DOHH2 (cell line): Measurements from ENCODE around the gene KLK14.

Experiments used
- H3F3A ChIP-seq: fragments of 200-600 bp; sonication (generic), shearing (Covaris generic); 2 replicates; pipeline ENCODE4 v1.6.0; 2016; ENCODE audit warnings: antibody characterized with exemption, mild to moderate bottlenecking; ENCODE audit not compliant: control insufficient read depth, insufficient read depth
- H3K27ac ChIP-seq: fragments of 200-600 bp; sonication (generic); 2 replicates; pipeline ENCODE4 v1.5.1; 2014; ENCODE audit warnings: low read depth, mild to moderate bottlenecking, low read length, moderate library complexity
- H3K27me3 ChIP-seq: fragments of 200-600 bp; sonication (generic); 2 replicates; pipeline ENCODE4 v1.6.1; 2014; ENCODE audit warnings: mild to moderate bottlenecking, low read length, mixed read lengths; ENCODE audit not compliant: control insufficient read depth
- H3K36me3 ChIP-seq: fragments of 200-600 bp; sonication (generic); 2 replicates; pipeline ENCODE4 v1.6.1; 2014; ENCODE audit warnings: mild to moderate bottlenecking, low read length, moderate library complexity, mixed read lengths; ENCODE audit not compliant: control insufficient read depth
- H3K4me1 ChIP-seq: fragments of 200-600 bp; sonication (generic); 2 replicates; pipeline ENCODE4 v1.6.1; 2014; ENCODE audit warnings: mild to moderate bottlenecking, low read length, mixed read lengths; ENCODE audit not compliant: control insufficient read depth
- H3K4me2 ChIP-seq: fragments of 200-600 bp; sonication (generic); 2 replicates; pipeline ENCODE4 v1.6.0; 2014; ENCODE audit warnings: mild to moderate bottlenecking, low read length, moderate library complexity
- H3K4me3 ChIP-seq: fragments of 200-600 bp; sonication (generic); 2 replicates; pipeline ENCODE4 v1.5.1; 2014; ENCODE audit warnings: mild to moderate bottlenecking, low read length, mixed read lengths
- H3K79me2 ChIP-seq: fragments of 200-600 bp; sonication (generic); 2 replicates; pipeline ENCODE4 v1.6.1; 2014; ENCODE audit warnings: mild to moderate bottlenecking, low read length, mixed read lengths; ENCODE audit not compliant: control insufficient read depth
- H3K9me2 ChIP-seq: fragments of 200-600 bp; sonication (generic); replicated peaks from 2 replicates; pipeline ENCODE4 v1.6.1; 2014; ENCODE audit warnings: mild to moderate bottlenecking, low read length, mixed read lengths; ENCODE audit not compliant: control insufficient read depth
- H3K9me3 ChIP-seq: fragments of 200-600 bp; sonication (generic); 2 replicates; pipeline ENCODE4 v1.6.1; 2014; ENCODE audit warnings: antibody characterized with exemption, low read length, mixed read lengths; ENCODE audit not compliant: control insufficient read depth, insufficient read depth
- H4K20me1 ChIP-seq: fragments of 200-600 bp; sonication (generic); 2 replicates; pipeline ENCODE4 v1.6.0; 2014; ENCODE audit warnings: low read depth, mild to moderate bottlenecking, antibody characterized with exemption, low read length, moderate library complexity; ENCODE audit not compliant: control insufficient read depth, insufficient read depth
- CTCF ChIP-seq: fragments of 200-600 bp; sonication (generic); IDR thresholded peaks from one replicate; pipeline ENCODE4 v1.5.1; 2014; ENCODE audit warnings: antibody characterized with exemption, mild to moderate bottlenecking, low read depth, low read length; ENCODE audit not compliant: poor library complexity, severe bottlenecking
- EZH2phosphoT487 ChIP-seq: fragments of 200-600 bp; sonication (generic); IDR thresholded peaks from 2 replicates; pipeline ENCODE4 v1.6.1; 2017; ENCODE audit warnings: borderline replicate concordance, mild to moderate bottlenecking, antibody characterized with exemption, low read length, moderate library complexity, mixed read lengths

Gene KLK14

GRCh38 chr19:51076631-51077213 lies 6.0 kb downstream of the KLK14 start:
- Histone ChIP-seq H3K9me3 (peaks cover 12% of the 10 kb centered on the region; the same call in 1 of the 2 replicates), H3F3A (no peaks in the 10 kb centered on the region), H4K20me1 (no peaks in the 10 kb centered on the region), H3K4me1 (no peaks in the 10 kb centered on the region), H3K4me3 (no peak overlapping the region), H3K27me3 (no peaks in the 10 kb centered on the region), H3K36me3 (no peaks in the 10 kb centered on the region), H3K27ac (no peak overlapping the region), H3K4me2 (no peak overlapping the region), H3K9me2 (no peaks in the 10 kb centered on the region), H3K79me2 (no peaks in the 10 kb centered on the region)
- TF ChIP-seq CTCF (no peak), EZH2phosphoT487 (no peak)

GRCh38 chr19:51075998-51076397 lies 6.7 kb downstream of the KLK14 start:
- no peak overlapping the region for H3K4me2 ChIP-seq
- H3F3A ChIP-seq: no peaks in the 10 kb centered on the region
- H3K4me1 ChIP-seq: no peaks in the 10 kb centered on the region
- no peaks in the 10 kb centered on the region for H3K36me3 ChIP-seq
- no peaks in the 10 kb centered on the region for H3K9me2 ChIP-seq
- H4K20me1 ChIP-seq: no peaks in the 10 kb centered on the region
- no peak overlapping the region for H3K4me3 ChIP-seq
- no peaks in the 10 kb centered on the region for H3K79me2 ChIP-seq
- TF ChIP-seq CTCF: no peak
- TF ChIP-seq EZH2phosphoT487: no peak
- peaks cover 12% of the 10 kb centered on the region; the same call in 1 of the 2 replicates for H3K9me3 ChIP-seq
- no peak overlapping the region for H3K27ac ChIP-seq
- H3K27me3 ChIP-seq: no peaks in the 10 kb centered on the region

GRCh38 chr19:51071095-51071405 lies 11.6 kb downstream of the KLK14 start:
- no peaks in the 10 kb centered on the region for H4K20me1 ChIP-seq
- no peaks in the 10 kb centered on the region for H3K79me2 ChIP-seq
- TF ChIP-seq EZH2phosphoT487: no peak
- 0 out of 2 replicates have a peak, but pooled peaks cover 7% of the 10 kb centered on the region for H3K27me3 ChIP-seq
- no peaks in the 10 kb centered on the region for H3K36me3 ChIP-seq
- H3K4me1 ChIP-seq: no peaks in the 10 kb centered on the region
- H3K4me2 ChIP-seq: no peak overlapping the region
- H3K4me3 ChIP-seq: no peak overlapping the region
- no peak overlapping the region for H3K27ac ChIP-seq
- H3K9me3 ChIP-seq: peaks cover 12% of the 10 kb centered on the region; the same call in 1 of the 2 replicates
- H3K9me2 ChIP-seq: no peaks in the 10 kb centered on the region
- no peaks in the 10 kb centered on the region for H3F3A ChIP-seq

- Histone ChIP-seq H3K27ac (no peak overlapping the region), H3K9me3 (peaks cover 12% of the 10 kb centered on the region; the same call in 1 of the 2 replicates), H3K4me3 (no peak overlapping the region), H3K9me2 (no peaks in the 10 kb centered on the region), H3F3A (no peaks in the 10 kb centered on the region), H3K4me1 (no peaks in the 10 kb centered on the region), H3K79me2 (no peaks in the 10 kb centered on the region), H3K27me3 (0 out of 2 replicates have a peak, but pooled peaks cover 7% of the 10 kb centered on the region), H3K4me2 (no peak overlapping the region), H3K36me3 (no peaks in the 10 kb centered on the region), H4K20me1 (no peaks in the 10 kb centered on the region)
- no peak for TF ChIP-seq CTCF
- no peak for TF ChIP-seq EZH2phosphoT487
Measured at GRCh38 chr19:51070334-51071094, 12.2 kb downstream of the KLK14 start.
